Osteoblast (primary cell): ENCODE data around the gene CNBP. TPM values are rescaled to one million over a fixed set of nuclear protein-coding genes. Genes with fewer than 3 reads are reported as not detected.
A peak's percentile ranks its signal among the peaks of the same experiment; 100 is the strongest.
"Not testable (repeated sequence)": the region's sequence is repeated elsewhere in the genome, so short reads cannot be mapped to it uniquely, and the experiment has no call there.

ENCODE experiments used
- DNase-seq: peaks from one replicate; pipeline ENCODE4 v3.0.0; 2011; ENCODE audit warnings: low spot score, mixed read lengths; ENCODE audit not compliant: insufficient read length; ENCODE audit errors: missing footprints
- H2AFZ ChIP-seq: 2 replicates; pipeline ENCODE4 v1.6.0; 2011; ENCODE audit warnings: mild to moderate bottlenecking, low read length
- H3K27ac ChIP-seq: 2 replicates; pipeline ENCODE4 v1.5.1; 2011; ENCODE audit warnings: mild to moderate bottlenecking, low read depth, low read length, moderate library complexity
- H3K27me3 ChIP-seq: 2 replicates; pipeline ENCODE4 v1.6.0; 2012; ENCODE audit warnings: mild to moderate bottlenecking, control low read depth, inconsistent platforms, low read length, moderate library complexity; ENCODE audit not compliant: insufficient read depth
- H3K36me3 ChIP-seq: 2 replicates; pipeline ENCODE4 v1.5.1; 2011; ENCODE audit warnings: mild to moderate bottlenecking, low read length, control low read depth, moderate library complexity; ENCODE audit not compliant: insufficient read depth
- H3K4me1 ChIP-seq: 2 replicates; pipeline ENCODE4 v1.5.1; 2011; ENCODE audit warnings: mild to moderate bottlenecking, low read length, control low read depth, moderate library complexity; ENCODE audit not compliant: insufficient read depth
- H3K4me2 ChIP-seq: 2 replicates; pipeline ENCODE4 v1.6.0; 2011; ENCODE audit warnings: mild to moderate bottlenecking, low read length; ENCODE audit not compliant: insufficient read depth
- H3K4me3 ChIP-seq: fragments of 200-600 bp; sonication (generic); 3 replicates; pipeline ENCODE4 v1.5.1; 2012; ENCODE audit warnings: mild to moderate bottlenecking, low read length, inconsistent platforms; ENCODE audit not compliant: insufficient read depth
- H3K79me2 ChIP-seq: 2 replicates; pipeline ENCODE4 v1.6.0; 2012; ENCODE audit warnings: mild to moderate bottlenecking, low read length, control low read depth, inconsistent platforms; ENCODE audit not compliant: insufficient read depth
- H3K9me3 ChIP-seq: 2 replicates; pipeline ENCODE4 v1.5.1; 2011; ENCODE audit warnings: low read depth, low read length, control low read depth
- H4K20me1 ChIP-seq: 2 replicates; pipeline ENCODE4 v1.6.0; 2012; ENCODE audit warnings: mild to moderate bottlenecking, low read length, control low read depth; ENCODE audit not compliant: insufficient read depth
- total RNA-seq: library from RNA; depleted of rRNA; stranded (reverse); fragments of >200 nt; gene quantifications from 2 replicates; pipeline ENCODE4 v1.2.3, GENCODE V29; 2012
- TF ChIP-seq, protein P1 (sequence below): IDR thresholded peaks from 2 replicates; pipeline ENCODE4 v1.5.1; 2011; ENCODE audit warnings: mild to moderate bottlenecking, low read depth, low read length, moderate library complexity; ENCODE audit errors: extremely low read depth

CNBP gene
- total RNA-seq, 1 donor, result 233 TPM

DNA sequence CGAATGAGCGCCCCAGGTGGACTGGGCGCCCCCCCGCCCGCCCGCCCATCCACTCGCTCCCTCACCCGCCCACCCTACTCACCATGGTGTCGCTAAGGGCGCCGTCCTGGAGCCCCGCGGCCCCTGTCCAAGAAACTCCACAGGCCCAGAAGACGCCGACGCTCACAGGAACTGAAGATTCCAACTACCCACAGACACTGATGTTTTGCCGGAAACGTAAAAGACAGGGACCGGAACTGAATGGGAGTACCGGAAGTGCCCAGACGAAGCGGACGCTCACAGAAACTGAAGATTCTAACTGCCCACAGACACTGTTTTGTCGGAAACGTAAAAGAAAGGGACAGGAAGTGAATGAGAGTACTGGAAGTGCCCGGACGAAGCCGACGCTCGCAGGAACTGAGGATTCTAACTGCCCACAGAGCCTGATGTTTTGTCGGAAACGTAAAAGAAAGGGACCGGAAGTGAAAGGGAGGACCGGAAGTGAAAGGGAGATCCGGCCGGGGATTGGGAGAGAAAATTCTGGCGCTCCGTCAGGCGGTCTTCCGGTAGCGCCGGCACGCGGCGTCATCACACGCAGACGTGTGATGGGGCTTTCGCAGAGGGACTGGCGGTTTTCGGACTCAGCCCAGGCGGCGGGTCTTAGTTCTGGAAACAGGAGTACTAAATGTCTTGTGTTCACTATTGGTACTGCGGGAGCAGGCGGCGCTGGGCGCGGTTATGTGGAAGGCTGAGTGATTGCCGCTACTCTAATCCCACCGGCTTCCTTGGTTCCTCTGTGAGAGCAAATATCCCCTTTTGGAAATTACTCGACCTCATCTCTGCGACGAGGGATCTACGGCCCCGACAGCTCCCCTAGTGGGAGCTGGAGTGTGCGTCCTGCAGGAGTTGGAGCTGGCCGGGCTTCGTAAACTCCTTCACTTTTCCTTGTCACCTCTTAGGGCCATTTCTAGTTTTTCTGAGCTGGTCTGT lies 22.5 kb downstream of the CNBP start, which contains the start of gene ISY1:
Gene ISY1 (minus strand): TSS at position 173 of the 969 bp plus-strand sequence. CDS start 88 bp downstream, at position 85.
- Histone ChIP-seq H3K4me3 (peak within 1 kb of the TSS; percentile 92), H3K79me2 (peaks cover 25% of the 10 kb centered on the region), H3K36me3 (peaks cover 32% of the 10 kb centered on the region), H3K4me1 (peaks cover 21% of the 10 kb centered on the region), H3K4me2 (peak within 1 kb of the TSS; percentile 97), H3K27me3 (no peaks in the 10 kb centered on the region), H3K27ac (peak within 1 kb of the TSS; percentile 100), H2AFZ (peak within 1 kb of the TSS; percentile 100), H4K20me1 (no peaks in the 10 kb centered on the region), H3K9me3 (no peaks in the 10 kb centered on the region)
- TF ChIP-seq, protein P1, sequence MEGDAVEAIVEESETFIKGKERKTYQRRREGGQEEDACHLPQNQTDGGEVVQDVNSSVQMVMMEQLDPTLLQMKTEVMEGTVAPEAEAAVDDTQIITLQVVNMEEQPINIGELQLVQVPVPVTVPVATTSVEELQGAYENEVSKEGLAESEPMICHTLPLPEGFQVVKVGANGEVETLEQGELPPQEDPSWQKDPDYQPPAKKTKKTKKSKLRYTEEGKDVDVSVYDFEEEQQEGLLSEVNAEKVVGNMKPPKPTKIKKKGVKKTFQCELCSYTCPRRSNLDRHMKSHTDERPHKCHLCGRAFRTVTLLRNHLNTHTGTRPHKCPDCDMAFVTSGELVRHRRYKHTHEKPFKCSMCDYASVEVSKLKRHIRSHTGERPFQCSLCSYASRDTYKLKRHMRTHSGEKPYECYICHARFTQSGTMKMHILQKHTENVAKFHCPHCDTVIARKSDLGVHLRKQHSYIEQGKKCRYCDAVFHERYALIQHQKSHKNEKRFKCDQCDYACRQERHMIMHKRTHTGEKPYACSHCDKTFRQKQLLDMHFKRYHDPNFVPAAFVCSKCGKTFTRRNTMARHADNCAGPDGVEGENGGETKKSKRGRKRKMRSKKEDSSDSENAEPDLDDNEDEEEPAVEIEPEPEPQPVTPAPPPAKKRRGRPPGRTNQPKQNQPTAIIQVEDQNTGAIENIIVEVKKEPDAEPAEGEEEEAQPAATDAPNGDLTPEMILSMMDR, result peak; percentile 95
- peak; percentile 97 for DNase-seq

DNA sequence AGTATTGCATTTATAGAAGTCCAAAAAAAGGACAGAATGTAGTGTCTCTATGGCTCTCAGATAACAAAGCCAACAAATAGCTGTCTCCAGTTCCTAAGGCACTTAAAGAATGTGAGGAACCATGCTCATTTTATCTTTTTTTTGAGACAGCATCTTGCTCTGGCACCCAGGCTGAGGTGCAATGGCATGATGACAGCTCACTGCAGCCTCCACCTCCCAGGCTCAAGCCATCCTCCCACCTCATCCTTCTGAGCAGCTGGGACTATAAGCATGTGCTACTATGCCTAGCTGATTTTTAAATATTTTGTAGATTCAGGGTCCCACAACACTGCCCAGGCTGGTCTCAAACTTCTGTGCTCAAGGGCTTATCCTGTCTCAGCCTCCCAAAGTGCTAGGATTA lies 38.9 kb downstream of the CNBP start:
- H3K36me3 ChIP-seq, result peaks cover 40% of the 10 kb centered on the region
- TF ChIP-seq, protein P1, result no peak
- no peaks in the 10 kb centered on the region for H3K27me3 ChIP-seq
- no peaks in the 10 kb centered on the region for H3K9me3 ChIP-seq
- no peak overlapping the region for H3K4me3 ChIP-seq
- H3K27ac ChIP-seq, result no peak overlapping the region
- H3K79me2 ChIP-seq, result no peaks in the 10 kb centered on the region
- no peak overlapping the region for H2AFZ ChIP-seq
- no peaks in the 10 kb centered on the region for H4K20me1 ChIP-seq
- no peak overlapping the region for H3K4me2 ChIP-seq
- no peaks in the 10 kb centered on the region for H3K4me1 ChIP-seq
- DNase-seq, result no peak

DNA sequence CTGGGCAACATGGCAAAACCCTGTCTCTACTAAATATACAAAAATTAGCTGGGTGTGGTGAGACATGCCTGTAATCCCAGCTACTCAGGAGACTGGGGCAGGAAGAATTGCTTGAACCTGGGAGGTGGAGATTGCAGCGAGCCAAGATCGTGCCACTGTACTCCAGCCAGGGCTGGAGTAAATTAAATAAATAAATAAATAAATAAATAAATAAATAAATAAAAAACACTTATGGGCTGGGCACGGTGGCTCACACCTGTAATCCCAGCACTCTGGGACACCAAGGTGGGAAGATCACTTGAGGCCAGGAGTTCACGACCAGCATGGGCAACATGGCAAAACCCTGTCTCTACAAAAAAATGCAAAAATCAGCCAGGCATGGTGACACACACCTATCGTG lies 42.7 kb downstream of the CNBP start:
- H4K20me1 ChIP-seq, H3K79me2 ChIP-seq, DNase-seq, H3K27ac ChIP-seq, H2AFZ ChIP-seq, H3K4me2 ChIP-seq, H3K27me3 ChIP-seq, H3K4me3 ChIP-seq, H3K4me1 ChIP-seq, H3K9me3 ChIP-seq: not testable (repeated sequence)
- peaks cover 31% of the 10 kb centered on the region for H3K36me3 ChIP-seq

DNA sequence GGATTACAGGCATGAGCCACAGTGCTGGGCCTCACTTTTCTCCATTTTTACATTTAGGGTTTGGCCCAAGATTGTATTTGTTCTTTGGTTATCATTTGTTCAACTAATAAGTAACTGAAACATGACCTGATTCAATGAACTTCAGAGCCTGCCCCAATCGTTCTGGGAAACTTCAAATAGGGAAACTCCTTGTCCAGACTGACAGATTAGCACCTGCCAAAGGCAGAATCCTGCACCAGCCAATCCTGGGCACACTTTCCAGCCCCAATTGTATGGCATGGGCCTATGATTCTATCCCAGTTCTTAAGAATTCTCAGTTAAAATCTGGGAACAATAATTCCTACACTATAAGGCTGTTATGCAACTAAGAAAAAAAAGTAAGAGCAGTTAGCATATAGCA lies 43.8 kb downstream of the CNBP start:
- no peak for DNase-seq
- Histone ChIP-seq H3K27ac (no peak overlapping the region), H3K4me3 (no peak overlapping the region), H2AFZ (no peak overlapping the region), H3K79me2 (no peaks in the 10 kb centered on the region), H4K20me1 (no peaks in the 10 kb centered on the region), H3K36me3 (peaks cover 29% of the 10 kb centered on the region), H3K9me3 (no peaks in the 10 kb centered on the region), H3K4me1 (no peaks in the 10 kb centered on the region), H3K27me3 (no peaks in the 10 kb centered on the region), H3K4me2 (no peak overlapping the region)
- TF ChIP-seq, protein P1, result no peak

DNA sequence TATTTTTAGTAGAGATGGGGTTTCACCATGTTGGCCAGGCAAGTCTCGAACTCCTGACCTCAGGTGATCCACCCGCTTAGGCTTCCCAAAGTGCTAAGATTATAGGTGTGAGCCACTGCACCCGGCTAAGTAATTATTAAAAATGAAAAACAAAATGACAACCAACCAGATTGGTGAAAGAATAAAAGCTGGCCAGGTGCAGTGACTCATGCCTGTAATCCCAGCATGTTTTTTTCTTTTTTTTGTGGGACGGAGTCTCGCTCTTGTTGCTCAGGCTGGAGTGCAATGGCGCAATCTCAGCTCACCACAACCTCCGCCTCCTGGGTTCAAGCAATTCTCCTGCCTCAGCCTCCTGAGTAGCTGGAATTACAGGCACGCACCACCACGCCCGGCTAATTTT lies 47.4 kb downstream of the CNBP start:
- not testable (repeated sequence) for H4K20me1 ChIP-seq, DNase-seq, H3K27ac ChIP-seq, H3K4me2 ChIP-seq, H3K79me2 ChIP-seq, H3K9me3 ChIP-seq, H3K4me1 ChIP-seq, H3K4me3 ChIP-seq, H2AFZ ChIP-seq, H3K27me3 ChIP-seq
- peaks cover 50% of the 10 kb centered on the region for H3K36me3 ChIP-seq
